Activated naive CD4-positive, alpha-beta T cell treated with anti-CD3 and anti-CD28 coated beads, Interleukin-2, amount 10 ng/mL, durations not matched to agents 7 days and 5 days (primary cell): Measurements from ENCODE around the gene KCNMA1.

ENCODE experiments used
- CTCF ChIA-PET: fragments of 350-600 bp; sonication (Branson Sonifier 250); formaldehyde crosslinking; loops from one replicate; lab custom pipeline; 2021; ENCODE audit warnings: antibody characterized with exemption; lab: Charles Lee
- DNase-seq: peaks from one replicate; pipeline ENCODE4 v3.0.0-alpha.2; 2020
- H3K27ac Mint-ChIP-seq: one replicate; pipeline ENCODE4 v1.8.0; 2021; ENCODE audit warnings: mild to moderate bottlenecking, moderate library complexity, mixed read lengths
- H3K27me3 Mint-ChIP-seq: one replicate; pipeline ENCODE4 v1.8.0; 2021; ENCODE audit warnings: mild to moderate bottlenecking, mixed read lengths
- H3K36me3 Mint-ChIP-seq: one replicate; pipeline ENCODE4 v1.8.0; 2021; ENCODE audit warnings: mixed read lengths
- H3K4me1 Mint-ChIP-seq: one replicate; pipeline ENCODE4 v1.8.0; 2021; ENCODE audit warnings: mixed read lengths
- H3K4me3 Mint-ChIP-seq: one replicate; pipeline ENCODE4 v1.8.0; 2021; ENCODE audit warnings: mild to moderate bottlenecking, moderate library complexity, mixed read lengths
- H3K9me3 Mint-ChIP-seq: one replicate; pipeline ENCODE4 v1.8.0; 2021; ENCODE audit warnings: mixed read lengths

Gene KCNMA1

GRCh38 chr10:77633376-77633775, 4.2 kb downstream of the KCNMA1 start:
- H3K27me3 Mint-ChIP-seq: peaks cover 46% of the 10 kb centered on the region
- no peak for DNase-seq
- no peaks in the 10 kb centered on the region for H3K9me3 Mint-ChIP-seq
- H3K4me1 Mint-ChIP-seq: peaks cover 2% of the 10 kb centered on the region
- no peak overlapping the region for H3K4me3 Mint-ChIP-seq
- no peak overlapping the region for H3K27ac Mint-ChIP-seq
- no peaks in the 10 kb centered on the region for H3K36me3 Mint-ChIP-seq
- CTCF ChIA-PET: no interaction called here

GRCh38 chr10:77631241-77631640, 6.4 kb downstream of the KCNMA1 start:
- CTCF ChIA-PET: interaction anchor here (1.6 kb wide), 1 partner anchor 11 kb away, joined by 4 read pairs; no protein-coding TSS in a partner anchor
- no peaks in the 10 kb centered on the region for H3K4me1 Mint-ChIP-seq
- H3K27ac Mint-ChIP-seq: no peak overlapping the region

GRCh38 chr10:77630507-77630848, 7.1 kb downstream of the KCNMA1 start:
- Mint-ChIP-seq H3K4me3 (no peak overlapping the region), H3K36me3 (no peaks in the 10 kb centered on the region), H3K4me1 (no peaks in the 10 kb centered on the region), H3K9me3 (no peaks in the 10 kb centered on the region), H3K27ac (no peak overlapping the region), H3K27me3 (peaks cover 26% of the 10 kb centered on the region)
- CTCF ChIA-PET: interaction anchor here (1.0 kb wide), 1 partner anchor 456 kb away, joined by 3 read pairs; no protein-coding TSS in a partner anchor
- DNase-seq: no peak

More at GRCh38 chr10:77631241-77631640, 6.4 kb downstream of the KCNMA1 start:
- no peak for DNase-seq
- peaks cover 34% of the 10 kb centered on the region for H3K27me3 Mint-ChIP-seq
- H3K9me3 Mint-ChIP-seq: no peaks in the 10 kb centered on the region
- no peak overlapping the region for H3K4me3 Mint-ChIP-seq
- H3K36me3 Mint-ChIP-seq: no peaks in the 10 kb centered on the region

- Mint-ChIP-seq H3K27ac (no peak overlapping the region), H3K36me3 (no peaks in the 10 kb centered on the region), H3K27me3 (peaks cover 21% of the 10 kb centered on the region), H3K4me1 (no peaks in the 10 kb centered on the region), H3K9me3 (no peaks in the 10 kb centered on the region), H3K4me3 (no peak overlapping the region)
- DNase-seq: no peak
- CTCF ChIA-PET: interaction anchor here (1.0 kb wide), 1 partner anchor 456 kb away, joined by 3 read pairs; no protein-coding TSS in a partner anchor
Observed at GRCh38 chr10:77629775-77630506, 7.7 kb downstream of the KCNMA1 start.

GRCh38 chr10:77628906-77629730, 8.5 kb downstream of the KCNMA1 start:
- DNase-seq: no peak
- H3K4me3 Mint-ChIP-seq: no peak overlapping the region
- CTCF ChIA-PET: no interaction called here
- H3K4me1 Mint-ChIP-seq: no peaks in the 10 kb centered on the region
- H3K36me3 Mint-ChIP-seq: no peaks in the 10 kb centered on the region
- no peaks in the 10 kb centered on the region for H3K9me3 Mint-ChIP-seq
- no peak overlapping the region for H3K27ac Mint-ChIP-seq
- H3K27me3 Mint-ChIP-seq: peaks cover 12% of the 10 kb centered on the region

GRCh38 chr10:77626266-77626935, 11.2 kb downstream of the KCNMA1 start:
- Mint-ChIP-seq H3K36me3 (no peaks in the 10 kb centered on the region), H3K4me3 (no peak overlapping the region), H3K4me1 (no peaks in the 10 kb centered on the region), H3K27ac (no peak overlapping the region), H3K9me3 (no peaks in the 10 kb centered on the region), H3K27me3 (peaks cover 6% of the 10 kb centered on the region)
- CTCF ChIA-PET: interaction anchor here (0.6 kb wide), 1 partner anchor 17 kb away, joined by 3 read pairs; no protein-coding TSS in a partner anchor
- DNase-seq: no peak

- CTCF ChIA-PET: no interaction called here
- H3K4me3 Mint-ChIP-seq: no peak overlapping the region
- no peaks in the 10 kb centered on the region for H3K36me3 Mint-ChIP-seq
- no peak overlapping the region for H3K27ac Mint-ChIP-seq
- no peaks in the 10 kb centered on the region for H3K9me3 Mint-ChIP-seq
- no peak for DNase-seq
- peaks cover 6% of the 10 kb centered on the region for H3K27me3 Mint-ChIP-seq
- H3K4me1 Mint-ChIP-seq: no peaks in the 10 kb centered on the region
Observed at GRCh38 chr10:77625379-77625778, 12.2 kb downstream of the KCNMA1 start.

GRCh38 chr10:77622889-77623291, 14.7 kb downstream of the KCNMA1 start:
- Mint-ChIP-seq H3K9me3 (no peaks in the 10 kb centered on the region), H3K27ac (no peak overlapping the region)
- CTCF ChIA-PET: no interaction called here

GRCh38 chr10:77620731-77621130, 16.9 kb downstream of the KCNMA1 start:
- Mint-ChIP-seq H3K9me3 (no peaks in the 10 kb centered on the region), H3K4me1 (no peaks in the 10 kb centered on the region), H3K27me3 (no peaks in the 10 kb centered on the region), H3K36me3 (no peaks in the 10 kb centered on the region), H3K27ac (no peak overlapping the region), H3K4me3 (no peak overlapping the region)
- DNase-seq: no peak
- CTCF ChIA-PET: no interaction called here

More at GRCh38 chr10:77622889-77623291, 14.7 kb downstream of the KCNMA1 start:
- Mint-ChIP-seq H3K4me3 (no peak overlapping the region), H3K27me3 (peaks cover 6% of the 10 kb centered on the region), H3K36me3 (no peaks in the 10 kb centered on the region), H3K4me1 (no peaks in the 10 kb centered on the region)
- DNase-seq: no peak

GRCh38 chr10:77619964-77620703, 17.5 kb downstream of the KCNMA1 start:
- Mint-ChIP-seq H3K9me3 (no peaks in the 10 kb centered on the region), H3K27me3 (no peaks in the 10 kb centered on the region), H3K27ac (no peak overlapping the region), H3K36me3 (no peaks in the 10 kb centered on the region), H3K4me3 (no peak overlapping the region), H3K4me1 (no peaks in the 10 kb centered on the region)
- CTCF ChIA-PET: interaction anchor here (0.9 kb wide), 1 partner anchor 21 kb away, joined by 3 read pairs; no protein-coding TSS in a partner anchor
- DNase-seq: no peak

GRCh38 chr10:77618117-77618516, 19.5 kb downstream of the KCNMA1 start:
- Mint-ChIP-seq H3K4me1 (no peaks in the 10 kb centered on the region), H3K36me3 (no peaks in the 10 kb centered on the region), H3K27me3 (no peaks in the 10 kb centered on the region), H3K9me3 (no peaks in the 10 kb centered on the region), H3K27ac (no peak overlapping the region), H3K4me3 (no peak overlapping the region)
- DNase-seq: no peak
- CTCF ChIA-PET: no interaction called here

- no peaks in the 10 kb centered on the region for H3K36me3 Mint-ChIP-seq
- no peaks in the 10 kb centered on the region for H3K27me3 Mint-ChIP-seq
- no peak overlapping the region for H3K4me3 Mint-ChIP-seq
- CTCF ChIA-PET: no interaction called here
- no peaks in the 10 kb centered on the region for H3K4me1 Mint-ChIP-seq
- H3K27ac Mint-ChIP-seq: no peak overlapping the region
- no peaks in the 10 kb centered on the region for H3K9me3 Mint-ChIP-seq
- no peak for DNase-seq
Observed at GRCh38 chr10:77616766-77617165, 20.8 kb downstream of the KCNMA1 start.

- Mint-ChIP-seq H3K27ac (no peak overlapping the region), H3K9me3 (no peaks in the 10 kb centered on the region)
- CTCF ChIA-PET: no interaction called here
Observed at GRCh38 chr10:77614778-77615625, 22.6 kb downstream of the KCNMA1 start.

More at GRCh38 chr10:77614778-77615625, 22.6 kb downstream of the KCNMA1 start:
- peaks cover 4% of the 10 kb centered on the region for H3K27me3 Mint-ChIP-seq
- DNase-seq: no peak
- no peaks in the 10 kb centered on the region for H3K36me3 Mint-ChIP-seq
- no peaks in the 10 kb centered on the region for H3K4me1 Mint-ChIP-seq
- H3K4me3 Mint-ChIP-seq: no peak overlapping the region
